GM12873 (cell line): ENCODE results near the gene STOX1.

Experiments
- TF ChIP-seq, protein P1 (sequence below): IDR thresholded peaks from 2 replicates; pipeline ENCODE4 v1.5.1; 2012; ENCODE audit warnings: low read depth, mild to moderate bottlenecking, moderate library complexity, low read length, control low read depth; ENCODE audit not compliant: insufficient read depth; ENCODE audit errors: missing control alignments

The STOX1 gene

DNA sequence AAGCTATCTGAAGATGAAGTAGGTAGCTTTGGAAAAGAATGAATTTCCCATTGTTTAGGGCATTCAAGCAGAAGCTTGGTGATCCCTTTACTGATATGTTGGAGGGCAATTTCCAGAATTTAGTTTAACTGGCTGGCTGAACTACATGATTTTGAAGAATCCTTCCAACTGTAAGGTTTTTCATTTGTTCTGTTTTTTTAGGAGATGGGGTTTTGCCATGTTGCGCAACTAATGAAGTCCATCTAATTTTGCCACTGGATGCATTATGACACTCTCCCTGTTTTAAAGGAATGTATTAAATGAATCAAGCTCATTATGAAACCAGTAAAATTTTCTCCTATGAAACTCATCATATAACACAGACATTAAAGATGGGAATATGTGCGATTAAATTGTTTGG lies 67.7 kb downstream of the STOX1 start:
- TF ChIP-seq, protein P1, sequence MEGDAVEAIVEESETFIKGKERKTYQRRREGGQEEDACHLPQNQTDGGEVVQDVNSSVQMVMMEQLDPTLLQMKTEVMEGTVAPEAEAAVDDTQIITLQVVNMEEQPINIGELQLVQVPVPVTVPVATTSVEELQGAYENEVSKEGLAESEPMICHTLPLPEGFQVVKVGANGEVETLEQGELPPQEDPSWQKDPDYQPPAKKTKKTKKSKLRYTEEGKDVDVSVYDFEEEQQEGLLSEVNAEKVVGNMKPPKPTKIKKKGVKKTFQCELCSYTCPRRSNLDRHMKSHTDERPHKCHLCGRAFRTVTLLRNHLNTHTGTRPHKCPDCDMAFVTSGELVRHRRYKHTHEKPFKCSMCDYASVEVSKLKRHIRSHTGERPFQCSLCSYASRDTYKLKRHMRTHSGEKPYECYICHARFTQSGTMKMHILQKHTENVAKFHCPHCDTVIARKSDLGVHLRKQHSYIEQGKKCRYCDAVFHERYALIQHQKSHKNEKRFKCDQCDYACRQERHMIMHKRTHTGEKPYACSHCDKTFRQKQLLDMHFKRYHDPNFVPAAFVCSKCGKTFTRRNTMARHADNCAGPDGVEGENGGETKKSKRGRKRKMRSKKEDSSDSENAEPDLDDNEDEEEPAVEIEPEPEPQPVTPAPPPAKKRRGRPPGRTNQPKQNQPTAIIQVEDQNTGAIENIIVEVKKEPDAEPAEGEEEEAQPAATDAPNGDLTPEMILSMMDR: no peak

DNA sequence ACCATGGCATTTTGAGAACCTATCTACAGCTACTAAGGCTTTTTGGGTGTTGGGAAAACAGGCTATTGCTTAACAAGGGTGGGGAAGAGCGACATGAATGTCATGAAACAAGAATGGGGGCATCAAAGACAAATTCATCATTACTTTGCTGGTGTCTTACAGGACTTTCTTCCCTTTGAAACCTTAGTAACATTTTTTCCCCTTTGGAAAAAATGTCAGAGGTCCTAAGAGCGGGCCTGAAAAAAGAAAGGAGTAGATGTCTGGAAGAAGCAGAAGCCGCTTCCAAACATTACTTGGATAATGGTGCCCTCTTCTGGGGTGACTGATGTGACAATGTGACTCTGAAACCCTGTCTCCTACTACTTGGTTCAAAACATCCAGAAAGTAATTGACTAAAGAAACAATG lies 70.0 kb downstream of the STOX1 start:
- TF ChIP-seq, protein P1: peak; percentile 47

DNA sequence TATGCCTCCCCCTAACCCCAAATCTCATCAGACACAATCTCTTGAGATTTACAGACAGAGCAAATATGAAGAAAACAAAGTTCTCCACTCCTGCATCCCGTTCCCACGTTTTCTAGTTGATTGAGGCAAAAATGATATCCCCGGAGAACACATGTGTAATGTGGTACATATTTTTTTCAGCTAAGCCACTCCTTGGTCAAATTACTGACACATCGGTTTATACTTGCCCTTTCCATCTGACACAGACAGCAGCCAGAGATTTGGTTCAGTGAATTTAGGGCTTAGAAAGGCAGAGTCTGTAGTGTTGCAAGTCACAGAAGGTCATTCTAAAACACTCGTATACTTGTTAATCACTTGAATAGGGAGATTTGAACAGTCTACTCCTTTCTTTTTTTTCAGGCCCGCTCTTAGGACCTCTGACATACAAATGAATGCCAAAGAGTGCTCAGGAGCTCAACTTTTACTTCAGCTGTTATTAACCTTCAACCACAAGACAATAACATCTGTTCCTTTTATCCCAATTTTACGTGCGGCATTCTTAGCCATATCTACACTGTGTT lies 71.9 kb downstream of the STOX1 start:
- TF ChIP-seq, protein P1: no peak

DNA sequence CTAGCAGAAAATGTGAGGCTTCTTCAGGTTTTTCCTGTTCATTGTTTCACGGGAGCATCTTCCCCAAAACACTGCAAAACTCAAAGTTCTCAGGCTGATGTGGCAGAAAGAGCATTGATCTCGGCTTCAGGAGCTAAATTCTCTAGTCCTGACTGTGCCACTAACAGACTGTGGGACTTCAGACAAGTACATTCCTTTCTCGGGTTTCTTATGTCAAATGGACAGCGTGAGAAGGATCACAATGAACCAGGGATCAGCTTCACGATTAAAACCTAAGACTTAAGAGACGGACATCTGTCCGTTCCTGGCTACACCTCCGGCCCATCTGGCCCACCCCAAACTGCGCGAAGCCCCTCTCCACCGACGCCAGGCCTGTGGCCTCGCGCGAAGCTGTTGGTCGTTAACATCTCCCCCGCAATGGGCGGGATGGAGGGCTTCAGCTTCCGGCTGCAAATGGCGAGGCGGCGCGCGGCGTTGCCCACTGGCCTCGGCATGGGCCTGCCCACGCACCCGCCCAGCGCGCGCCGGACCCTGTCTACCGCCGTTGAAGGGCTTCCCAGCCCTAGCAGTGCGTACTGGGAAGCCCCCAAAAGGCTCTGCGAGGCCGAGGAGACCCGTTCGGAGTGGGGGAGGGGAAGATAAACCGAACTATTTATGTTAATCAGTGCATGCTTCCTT lies 73.2 kb downstream of the STOX1 start:
- TF ChIP-seq, protein P1: no peak

DNA sequence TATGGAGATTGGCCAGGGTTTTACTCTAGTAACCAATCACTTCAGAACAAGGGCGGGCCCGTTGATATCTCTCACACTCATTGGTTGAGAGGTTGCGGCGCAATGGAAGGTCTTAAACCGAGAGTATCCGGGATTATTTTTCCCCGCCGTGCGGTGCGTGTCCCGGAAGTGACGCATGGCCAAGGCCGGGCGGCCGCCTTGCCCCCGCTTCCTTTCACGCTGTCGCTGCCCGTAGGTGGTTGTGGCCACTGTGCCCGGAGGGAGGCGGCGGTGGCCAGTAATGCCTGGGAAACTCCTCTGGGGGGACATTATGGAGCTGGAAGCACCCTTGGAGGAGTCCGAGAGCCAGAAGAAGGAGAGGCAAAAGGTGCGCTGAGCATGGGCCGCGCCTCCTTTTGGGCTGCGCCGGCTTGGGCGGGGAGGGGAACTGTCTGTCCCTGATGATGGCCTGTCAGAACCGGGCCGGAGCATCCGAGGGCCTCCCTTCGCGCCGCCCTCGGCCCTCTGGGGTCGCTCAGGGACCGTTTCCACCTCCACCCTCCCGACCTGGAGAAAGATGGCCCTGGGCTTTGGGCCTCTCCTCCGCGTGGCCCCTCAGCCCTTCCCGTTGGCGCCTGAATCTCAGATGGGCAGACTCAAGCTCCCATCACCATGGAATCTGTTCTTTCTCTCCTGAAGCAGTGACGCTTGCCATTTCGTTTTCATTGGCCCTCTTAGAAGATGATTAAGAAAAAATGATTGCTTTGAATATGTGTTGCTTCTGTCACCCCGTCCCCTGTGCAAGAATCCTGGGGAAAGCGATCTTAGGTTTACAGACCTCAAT lies 74.0 kb downstream of the STOX1 start, which contains the start of gene DDX50:
TSS of gene DDX50 (plus strand) at position 211 of the 823 bp plus-strand sequence. CDS start at position 281, 70 bp downstream.
- TF ChIP-seq, protein P1: no peak

DNA sequence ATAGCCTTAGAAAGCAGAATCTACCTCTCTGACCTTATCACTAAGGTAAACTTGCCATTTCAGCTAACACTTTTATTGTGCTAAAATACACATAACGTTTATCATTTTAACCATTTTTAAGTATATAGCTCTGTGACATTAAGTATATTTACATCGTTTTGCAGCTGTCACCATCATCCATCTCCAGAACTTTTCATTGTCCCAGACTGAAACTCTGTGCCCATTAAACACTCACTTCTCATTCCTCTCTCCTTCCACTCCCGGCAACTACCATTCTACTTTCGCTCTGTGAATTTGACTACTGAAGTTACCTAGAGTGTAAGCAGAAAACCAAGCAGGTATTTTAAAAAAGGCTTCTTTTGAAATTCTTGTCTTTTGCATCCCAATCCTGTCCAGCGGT lies 75.1 kb downstream of the STOX1 start:
- TF ChIP-seq, protein P1: no peak

DNA sequence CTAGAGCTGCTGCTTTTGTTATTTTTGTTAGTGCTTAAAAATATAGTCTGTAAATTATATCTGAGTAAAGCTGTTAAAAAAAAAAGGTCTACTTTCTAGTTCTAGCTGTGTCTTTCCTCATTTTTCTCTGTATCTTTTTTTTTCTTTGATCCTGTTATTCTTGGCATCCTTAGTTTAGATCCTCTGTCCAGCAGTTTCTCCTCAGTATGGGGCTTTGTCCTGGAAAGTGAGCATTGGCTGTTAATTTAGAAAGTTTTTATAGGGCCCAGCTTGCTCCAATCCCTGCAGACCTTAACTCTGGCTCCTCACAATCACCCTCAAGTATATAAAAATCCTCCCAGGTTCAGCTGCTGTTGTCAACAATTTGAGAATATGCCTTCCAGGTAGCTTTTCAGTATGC lies 97.3 kb downstream of the STOX1 start:
- TF ChIP-seq, protein P1: no peak
